ENCODE results near the gene CALML4.

DNA sequence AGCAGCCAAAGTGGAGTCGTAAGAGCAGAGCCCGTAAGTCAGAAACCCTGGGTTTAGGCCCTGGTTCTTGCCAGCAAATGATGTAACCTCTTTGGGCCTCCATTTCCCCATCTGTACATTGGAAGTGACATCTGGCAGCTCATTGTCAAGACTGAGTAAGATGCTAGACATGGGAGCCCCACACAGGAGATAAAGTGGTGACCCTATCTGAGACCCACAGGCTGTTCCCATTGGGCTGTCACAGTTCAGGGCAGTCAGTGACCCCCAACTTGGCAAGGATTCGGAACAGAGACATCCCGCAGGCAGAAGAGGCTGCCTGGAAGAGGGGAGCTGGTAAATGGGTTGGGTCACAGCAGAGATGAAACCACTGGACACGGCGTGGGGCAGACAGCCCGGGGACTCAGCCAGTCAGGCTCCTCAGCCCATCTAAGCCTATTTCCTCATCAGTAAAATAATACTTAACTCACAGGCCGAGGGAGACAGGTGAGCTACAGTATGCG is 22.6 kb upstream of the CALML4 start:
- no peak for TF ChIP-seq FOXP2 (optimal IDR thresholded peaks at IDR 0.05; ENCODE audit: control extremely low read depth, extremely low read length, insufficient read depth)
- no peak for TF ChIP-seq POLR2AphosphoS5 (IDR thresholded peaks at IDR 0.05; ENCODE audit: borderline replicate concordance, low read depth, low read length)

Data from SK-N-MC (cell line).